ENCODE measurements around the gene CDC27.

CDC27 gene, protein sequence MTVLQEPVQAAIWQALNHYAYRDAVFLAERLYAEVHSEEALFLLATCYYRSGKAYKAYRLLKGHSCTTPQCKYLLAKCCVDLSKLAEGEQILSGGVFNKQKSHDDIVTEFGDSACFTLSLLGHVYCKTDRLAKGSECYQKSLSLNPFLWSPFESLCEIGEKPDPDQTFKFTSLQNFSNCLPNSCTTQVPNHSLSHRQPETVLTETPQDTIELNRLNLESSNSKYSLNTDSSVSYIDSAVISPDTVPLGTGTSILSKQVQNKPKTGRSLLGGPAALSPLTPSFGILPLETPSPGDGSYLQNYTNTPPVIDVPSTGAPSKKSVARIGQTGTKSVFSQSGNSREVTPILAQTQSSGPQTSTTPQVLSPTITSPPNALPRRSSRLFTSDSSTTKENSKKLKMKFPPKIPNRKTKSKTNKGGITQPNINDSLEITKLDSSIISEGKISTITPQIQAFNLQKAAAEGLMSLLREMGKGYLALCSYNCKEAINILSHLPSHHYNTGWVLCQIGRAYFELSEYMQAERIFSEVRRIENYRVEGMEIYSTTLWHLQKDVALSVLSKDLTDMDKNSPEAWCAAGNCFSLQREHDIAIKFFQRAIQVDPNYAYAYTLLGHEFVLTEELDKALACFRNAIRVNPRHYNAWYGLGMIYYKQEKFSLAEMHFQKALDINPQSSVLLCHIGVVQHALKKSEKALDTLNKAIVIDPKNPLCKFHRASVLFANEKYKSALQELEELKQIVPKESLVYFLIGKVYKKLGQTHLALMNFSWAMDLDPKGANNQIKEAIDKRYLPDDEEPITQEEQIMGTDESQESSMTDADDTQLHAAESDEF

DNA sequence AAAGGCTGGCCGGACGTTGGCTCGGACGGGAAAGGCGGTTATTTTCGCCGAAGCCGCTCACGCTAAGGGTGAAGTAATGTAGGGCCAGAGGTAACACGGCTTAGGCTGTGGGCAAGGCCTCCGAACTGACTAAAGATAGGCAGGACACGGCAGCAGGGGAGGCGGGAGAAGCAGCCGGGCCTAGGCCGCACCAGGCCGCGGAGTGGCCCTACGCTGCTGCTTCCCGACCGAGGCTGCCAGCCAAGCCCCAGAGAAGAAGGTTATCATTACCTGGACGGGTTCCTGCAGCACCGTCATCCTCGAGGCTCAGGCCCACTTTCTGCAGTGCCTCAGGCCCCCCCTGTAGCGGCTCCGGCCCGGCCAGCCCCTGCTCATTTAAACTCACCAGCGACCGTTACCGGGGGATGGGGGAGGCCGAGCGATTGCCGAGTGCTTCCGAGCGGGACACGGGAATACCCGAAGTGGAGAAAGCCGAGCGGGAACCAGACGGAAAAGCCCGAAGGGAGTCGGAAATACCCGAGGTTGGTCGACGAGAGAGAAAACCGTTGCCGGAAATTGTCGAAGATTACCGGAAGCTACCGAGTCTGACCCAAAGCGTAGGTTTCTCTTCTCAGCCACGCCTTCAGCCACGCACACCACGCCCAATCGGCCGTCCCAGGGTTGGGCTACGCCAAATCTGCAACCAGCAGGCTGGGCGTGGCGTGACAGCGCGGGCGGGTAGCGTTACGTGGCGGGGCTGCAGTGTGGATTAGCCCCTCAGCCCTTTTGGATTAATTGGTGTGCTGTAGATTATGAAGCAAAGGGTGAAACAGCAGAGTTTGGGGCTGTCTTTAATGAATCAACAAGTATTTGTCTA is at the start of gene CDC27:
Gene CDC27 (minus strand): TSS at position 420 of the 856 bp plus-strand sequence. CDS start 123 bp downstream, at position 297.
- in situ Hi-C loops (cut with HindIII; ENCODE audit: low sequenced_read_pairs), result no loop called here
- TF ChIP-seq CTCF (IDR thresholded peaks at IDR 0.05; ENCODE audit: low read depth, low read length), result no peak
- H3K4me3 ChIP-seq (ENCODE audit: low read depth, low read length), result peak within 1 kb of the TSS; percentile 75
- peak; percentile 97 for DNase-seq (ENCODE audit: low read depth, low spot score)

GRCh38 chr17:47238321-47239010 is 49.4 kb upstream of the CDC27 start:
- in situ Hi-C loops (cut with HindIII; ENCODE audit: low sequenced_read_pairs), result no loop called here
- no peak for TF ChIP-seq CTCF (IDR thresholded peaks at IDR 0.05; ENCODE audit: low read depth, low read length)
- DNase-seq (ENCODE audit: low read depth, low spot score), result no peak
- H3K4me3 ChIP-seq (ENCODE audit: low read depth, low read length), result no peak overlapping the region

DNA sequence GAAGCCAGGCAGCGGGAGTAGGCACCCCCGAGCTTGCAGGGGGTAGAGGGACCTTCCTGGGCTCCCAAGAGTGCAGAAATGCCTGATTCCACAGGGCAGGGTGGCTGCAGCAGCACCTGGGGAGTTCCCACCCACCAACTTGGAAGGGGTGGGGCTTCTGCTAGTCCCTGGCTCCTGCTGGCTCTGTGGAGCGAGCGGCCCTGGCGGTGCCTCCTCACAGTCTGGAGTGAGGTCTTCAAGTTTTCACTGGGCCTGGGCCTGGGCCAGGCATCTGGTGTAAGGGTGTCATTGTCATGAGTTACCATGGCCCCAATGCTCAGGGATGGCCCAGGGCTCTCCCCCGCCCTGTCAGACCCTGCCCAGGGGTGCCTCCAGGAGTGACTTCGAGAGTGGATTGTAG is 48.7 kb upstream of the CDC27 start:
- in situ Hi-C loops (cut with HindIII; ENCODE audit: low sequenced_read_pairs), result no loop called here
- DNase-seq (ENCODE audit: low read depth, low spot score), result no peak
- TF ChIP-seq CTCF (IDR thresholded peaks at IDR 0.05; ENCODE audit: low read depth, low read length), result no peak
- H3K4me3 ChIP-seq (ENCODE audit: low read depth, low read length), result no peak overlapping the region

DNA sequence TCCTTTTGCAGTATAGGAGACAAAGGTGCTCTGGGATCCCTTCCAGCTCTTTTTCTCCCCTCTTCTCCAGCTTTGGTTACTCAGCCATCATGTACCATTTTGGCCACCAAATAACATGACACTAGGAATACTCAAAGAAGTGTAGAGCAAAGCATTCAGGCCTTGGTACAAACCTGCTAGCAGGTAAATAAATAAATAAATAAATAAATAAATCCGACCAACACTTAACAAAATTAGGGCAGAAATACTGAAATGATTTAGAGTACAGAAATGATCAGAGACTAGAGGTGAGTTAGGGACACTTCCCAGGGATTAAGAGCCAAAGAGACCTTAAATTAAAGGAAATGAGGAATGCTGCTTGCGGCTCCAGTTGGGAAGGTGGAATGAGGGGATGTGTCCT is 46.8 kb upstream of the CDC27 start:
- no peak for DNase-seq (ENCODE audit: low read depth, low spot score)
- in situ Hi-C loops (cut with HindIII; ENCODE audit: low sequenced_read_pairs), result no loop called here
- no peak overlapping the region for H3K4me3 ChIP-seq (ENCODE audit: low read depth, low read length)
- no peak for TF ChIP-seq CTCF (IDR thresholded peaks at IDR 0.05; ENCODE audit: low read depth, low read length)

GRCh38 chr17:47235506-47235905 is 46.4 kb upstream of the CDC27 start:
- no peak overlapping the region for H3K4me3 ChIP-seq (ENCODE audit: low read depth, low read length)
- in situ Hi-C loops (cut with HindIII; ENCODE audit: low sequenced_read_pairs), result no loop called here
- no peak for DNase-seq (ENCODE audit: low read depth, low spot score)
- no peak for TF ChIP-seq CTCF (IDR thresholded peaks at IDR 0.05; ENCODE audit: low read depth, low read length)
